GM18951 (cell line): Measurements from ENCODE around the gene MFN1.
A peak's percentile ranks its signal among the peaks of the same experiment; 100 is the strongest.

ENCODE experiments used
- POLR2A ChIP-seq: IDR thresholded peaks from 4 replicates; pipeline ENCODE4 v1.6.1; 2011; ENCODE audit warnings: mild to moderate bottlenecking; ENCODE audit not compliant: insufficient read length, insufficient read depth; ENCODE audit errors: extremely low read depth
- in situ Hi-C: fragments of 300-500 bp; cut with MboI; formaldehyde crosslinking; loops from one replicate; pipeline ENCODE4 v1.12.0; 2022; ENCODE audit warnings: low sequenced_read_pairs, mixed read lengths, inconsistent platforms; ENCODE audit not compliant: unreplicated experiment

The MFN1 gene

DNA sequence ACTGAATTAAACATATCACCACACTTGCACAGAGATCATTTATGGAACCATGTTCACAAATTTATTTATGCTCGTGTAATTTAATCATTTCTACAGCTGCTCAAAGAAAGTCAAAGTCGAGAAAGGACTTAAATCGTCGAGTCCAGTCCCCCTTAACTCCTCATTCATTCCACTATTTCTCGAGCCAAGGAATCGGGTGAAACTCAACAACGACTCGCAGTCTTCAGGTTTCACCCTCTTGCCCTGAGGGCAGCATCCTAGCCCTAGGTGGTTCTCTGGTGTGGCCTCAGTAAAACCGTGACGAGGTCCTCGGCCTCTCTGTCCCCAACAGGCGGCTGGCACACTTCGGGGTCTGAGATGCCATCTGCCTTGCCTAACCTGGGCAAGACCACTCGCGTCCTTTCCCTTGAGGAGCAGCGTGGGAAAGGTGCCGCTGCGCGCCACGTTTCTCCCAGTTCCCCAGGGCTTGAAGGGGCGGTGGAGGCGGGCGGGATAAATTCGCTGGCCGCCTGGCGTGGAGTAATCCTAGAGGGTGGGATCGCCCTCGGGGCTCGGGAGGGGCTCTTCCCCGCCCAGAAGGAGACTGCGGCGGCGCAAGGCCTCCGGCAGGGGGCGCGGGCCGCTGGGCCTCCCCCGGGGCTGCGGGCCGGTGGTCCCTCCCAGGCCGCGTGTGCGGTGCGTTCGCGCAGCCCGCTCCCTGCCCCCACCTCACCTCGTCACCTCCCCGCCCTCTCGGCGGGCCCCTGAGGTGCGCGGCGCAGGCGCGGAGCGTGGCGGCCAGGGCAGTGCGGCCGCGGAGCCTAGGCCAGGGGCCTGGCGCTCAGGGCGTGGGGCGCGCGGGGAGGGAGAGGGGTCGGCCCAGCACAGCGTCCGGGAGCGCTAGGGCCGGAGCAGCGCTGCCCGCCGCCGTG, 25.0 kb upstream of the MFN1 start, which contains the start of gene ZNF639:
Gene ZNF639, plus strand, starts transcription at position 746 of the 911 bp plus-strand sequence. CDS start 5,263 bp downstream, outside the sequence.
- peak; percentile 78 for TF ChIP-seq POLR2A
- in situ Hi-C loops, result loop anchor here (25.0 kb wide), 1 partner anchor 885 kb away; no protein-coding TSS in a partner anchor

DNA sequence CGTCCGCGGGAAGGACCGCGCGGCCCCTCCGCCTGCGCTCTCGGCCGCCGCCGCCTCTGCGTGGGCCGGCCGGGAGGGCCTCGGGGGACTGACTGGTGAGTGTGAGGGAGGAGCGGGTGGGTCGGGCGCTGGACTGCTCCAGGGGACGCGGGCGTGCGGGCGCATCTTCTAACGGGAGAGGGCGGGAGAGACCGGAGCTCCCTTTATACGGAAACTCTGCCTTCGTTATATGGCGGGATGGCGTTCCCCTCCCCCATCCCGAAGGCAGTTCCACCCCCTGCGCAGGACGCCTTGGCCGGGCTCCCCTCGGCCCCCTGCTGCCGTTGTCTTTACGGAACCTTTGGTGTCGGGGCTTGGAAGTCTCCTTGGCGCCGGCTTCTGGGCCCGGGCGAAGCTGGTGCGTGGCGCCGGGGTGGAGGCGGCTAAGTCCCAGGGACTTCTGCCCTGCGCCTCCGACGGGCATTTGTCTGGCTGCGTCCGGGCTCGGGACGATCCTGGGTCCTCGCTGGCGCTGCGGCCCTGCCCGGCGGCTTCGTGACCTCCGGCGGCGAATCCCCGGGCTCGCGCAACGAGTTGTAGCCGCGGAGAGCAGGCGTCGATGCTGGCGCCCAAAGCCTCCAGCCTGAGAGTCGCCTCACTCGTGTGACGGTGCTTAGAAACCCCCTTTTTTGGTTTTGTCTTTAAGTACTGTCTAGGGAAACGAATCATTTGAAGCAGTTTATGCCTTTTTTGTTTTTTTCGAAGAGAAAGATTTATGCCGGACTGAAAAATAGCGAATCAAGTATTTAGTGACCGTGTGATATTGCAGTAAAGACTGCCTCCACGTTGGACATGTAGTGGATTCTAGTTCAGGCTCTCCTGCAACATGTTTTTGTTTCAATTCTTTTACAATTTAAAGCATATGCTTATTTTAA, 24.1 kb upstream of the MFN1 start:
- in situ Hi-C loops, result loop anchor here (25.0 kb wide), 1 partner anchor 886 kb away; no protein-coding TSS in a partner anchor

DNA sequence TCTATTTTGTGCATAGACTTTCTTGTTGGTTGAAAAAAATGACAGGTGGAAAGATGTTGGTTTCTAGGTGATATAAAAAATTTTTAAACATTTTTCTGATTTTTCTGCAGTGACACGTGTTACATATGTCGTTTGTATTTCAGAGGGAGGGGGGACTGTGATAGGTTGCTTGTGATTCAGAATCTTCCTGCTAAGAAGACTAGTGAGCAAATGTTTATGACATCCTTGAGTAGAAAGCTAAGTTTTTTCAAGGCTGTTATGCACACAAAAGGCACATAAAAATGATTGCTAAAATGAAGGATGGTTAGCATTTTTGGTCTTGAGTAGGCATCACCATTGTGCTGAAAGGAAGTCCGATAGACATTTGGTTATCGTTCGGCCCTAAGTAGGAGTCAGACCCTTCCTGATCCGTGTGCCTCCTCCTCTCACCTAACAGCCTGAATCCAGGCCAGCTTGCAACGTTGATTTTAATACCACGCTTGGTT, 23.2 kb upstream of the MFN1 start:
- in situ Hi-C loops, result loop anchor here (25.0 kb wide), 1 partner anchor 887 kb away; no protein-coding TSS in a partner anchor
- TF ChIP-seq POLR2A, result no peak

More for the DNA sequence above, 24.1 kb upstream of the MFN1 start:
- no peak for TF ChIP-seq POLR2A

DNA sequence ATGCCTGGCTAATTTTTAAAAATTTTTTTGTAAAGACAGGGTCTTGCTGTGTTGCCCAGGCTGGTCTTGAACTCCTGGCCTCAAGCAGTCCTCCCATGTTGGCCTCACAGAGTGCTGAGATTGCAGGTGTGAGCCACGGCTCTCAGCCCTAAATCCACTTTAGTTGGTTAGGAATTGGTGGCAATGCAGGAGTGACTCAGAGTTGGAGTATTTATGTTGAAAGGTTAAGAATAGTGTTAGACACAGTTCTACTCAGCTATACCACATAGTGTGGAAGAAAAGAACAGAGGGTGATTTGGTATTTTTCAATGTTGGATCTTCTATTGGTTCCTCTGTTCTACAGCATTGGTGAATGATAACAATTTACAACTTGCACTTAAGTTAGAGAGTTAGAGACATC, 17.1 kb upstream of the MFN1 start:
- in situ Hi-C loops, result no loop called here

DNA sequence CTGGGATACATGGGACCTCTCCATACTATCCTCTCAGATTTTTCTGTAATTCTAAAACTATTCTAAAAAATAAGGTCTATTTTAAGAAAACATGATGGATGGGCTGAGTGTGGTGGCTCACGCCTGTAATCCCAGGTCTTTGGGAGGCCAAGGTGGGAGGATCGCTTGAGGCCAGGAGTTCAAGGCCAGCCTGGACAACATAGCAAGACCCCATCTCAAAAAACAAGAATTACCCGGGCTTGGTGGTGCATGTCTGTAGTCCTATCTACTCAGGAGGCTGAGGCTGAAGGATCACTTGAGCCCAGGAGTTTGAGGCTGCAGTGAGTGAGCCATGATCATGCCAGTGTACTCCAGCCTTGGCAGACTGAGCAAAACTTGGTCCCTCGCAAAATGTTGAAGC, 15.3 kb upstream of the MFN1 start:
- in situ Hi-C loops, result no loop called here
- no peak for TF ChIP-seq POLR2A

More for the DNA sequence above, 17.1 kb upstream of the MFN1 start:
- TF ChIP-seq POLR2A, result no peak

DNA sequence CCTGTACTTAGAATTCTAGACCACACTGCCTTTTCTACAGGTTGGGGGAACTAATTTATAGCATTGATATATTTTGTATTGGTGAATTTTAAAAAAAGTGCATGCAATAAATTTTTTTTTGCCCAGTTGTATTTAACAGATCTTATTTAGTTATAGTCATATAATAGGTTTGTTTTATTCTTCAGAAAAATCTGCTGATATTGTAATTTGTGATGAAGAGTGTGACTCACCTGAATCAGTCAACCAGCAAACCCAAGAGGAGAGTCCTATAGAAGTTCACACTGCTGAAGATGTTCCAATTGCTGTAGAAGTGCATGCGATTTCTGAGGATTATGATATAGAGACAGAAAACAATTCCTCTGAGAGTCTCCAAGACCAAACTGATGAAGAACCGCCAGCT, 14.4 kb upstream of the MFN1 start:
- in situ Hi-C loops, result no loop called here
- TF ChIP-seq POLR2A, result no peak

DNA sequence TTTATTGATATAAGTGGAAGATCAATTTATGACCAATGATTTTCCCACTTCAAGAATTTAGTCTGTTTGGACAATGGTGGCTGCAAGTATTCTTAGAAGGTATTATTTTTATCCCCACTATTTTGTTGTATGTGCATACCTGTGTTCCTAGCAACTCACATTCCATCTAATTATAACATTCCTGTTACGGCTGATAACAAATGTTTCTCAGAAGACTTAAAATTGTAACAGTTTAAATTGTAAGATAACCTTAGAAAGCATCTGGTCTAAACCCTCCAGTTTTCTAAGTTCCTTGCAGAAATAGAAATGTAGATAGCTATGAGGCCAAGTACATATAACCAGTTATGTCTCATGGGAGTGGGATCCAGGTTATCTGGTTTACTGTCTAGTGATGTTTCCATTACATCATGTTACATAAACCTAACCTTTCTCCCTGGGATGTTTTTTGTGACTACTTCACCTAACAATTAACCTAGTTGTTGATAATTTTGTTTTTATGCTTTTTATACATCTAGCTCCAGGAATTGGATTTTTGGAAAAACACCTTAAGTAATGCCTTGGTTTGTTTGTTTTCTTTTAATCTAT, 11.1 kb upstream of the MFN1 start:
- no peak for TF ChIP-seq POLR2A
- in situ Hi-C loops, result no loop called here

DNA sequence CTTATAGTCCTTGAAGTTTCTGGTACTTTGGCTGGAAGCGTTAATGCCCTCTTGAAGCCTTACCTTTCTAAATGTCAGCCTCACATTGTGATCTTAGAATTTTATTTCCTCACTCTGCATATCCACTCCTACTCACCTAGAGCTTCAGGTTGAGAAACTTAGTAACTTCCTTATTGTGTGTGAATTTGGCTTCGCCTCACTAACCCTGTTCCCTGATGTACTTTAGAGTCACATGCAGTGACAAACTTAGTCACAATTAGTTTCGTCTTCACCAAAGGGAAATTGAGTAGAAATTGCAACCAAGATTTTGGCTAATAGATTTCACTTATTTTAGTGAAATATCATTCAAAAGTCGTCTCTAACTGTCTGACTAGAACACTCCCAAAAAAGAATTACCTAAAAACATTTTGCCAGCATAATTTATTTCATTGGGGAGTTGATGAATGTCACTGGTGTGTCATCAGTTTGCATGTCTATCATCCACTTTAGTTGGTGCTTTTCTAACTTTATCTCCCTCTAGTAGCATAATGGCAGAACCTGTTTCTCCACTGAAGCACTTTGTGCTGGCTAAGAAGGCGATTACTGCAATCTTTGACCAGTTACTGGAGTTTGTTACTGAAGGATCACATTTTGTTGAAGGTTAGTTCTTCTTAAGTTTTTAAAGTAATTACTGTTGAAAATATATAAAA, 960 bp downstream of the MFN1 start:
- in situ Hi-C loops, result no loop called here
- no peak for TF ChIP-seq POLR2A

DNA sequence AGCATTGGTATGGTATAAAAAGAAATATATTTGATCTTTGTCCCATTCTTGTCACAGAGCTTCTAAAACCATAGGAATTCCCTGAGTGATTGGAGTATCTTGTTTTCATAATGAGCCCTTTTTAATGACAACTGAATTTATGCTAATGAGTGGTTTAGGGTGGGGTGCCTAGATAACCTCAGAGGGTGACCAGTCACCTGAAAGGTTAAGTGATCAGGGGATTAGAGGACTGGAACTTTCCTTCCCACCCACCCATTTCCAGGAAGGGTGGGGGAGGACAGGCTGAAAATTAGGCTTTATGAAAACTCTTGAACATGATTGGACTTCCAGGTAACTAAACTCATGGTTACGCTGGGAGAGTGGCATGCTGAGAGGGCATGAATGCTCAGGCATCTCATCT, 8.5 kb downstream of the MFN1 start:
- no peak for TF ChIP-seq POLR2A
- in situ Hi-C loops, result no loop called here

DNA sequence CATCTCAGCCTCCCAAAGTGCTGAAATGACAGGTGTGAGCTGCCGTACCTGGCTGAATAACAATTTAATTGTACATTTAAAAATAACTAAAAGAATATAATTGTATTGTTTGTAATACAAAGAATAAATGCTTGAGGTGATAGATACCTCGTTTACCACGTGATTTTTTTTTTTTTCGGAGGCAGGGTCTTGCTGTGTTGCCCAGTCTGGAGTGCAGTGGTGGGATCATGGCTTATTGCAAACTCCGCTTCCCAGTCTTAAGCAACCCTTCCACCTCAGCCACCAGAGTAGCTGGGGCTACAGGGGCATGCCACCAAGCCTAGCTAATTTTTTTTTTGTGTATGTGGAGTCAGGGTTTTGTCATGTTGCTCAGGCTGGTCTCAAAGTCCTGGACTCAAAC, 15.8 kb downstream of the MFN1 start:
- in situ Hi-C loops, result no loop called here
- no peak for TF ChIP-seq POLR2A

DNA sequence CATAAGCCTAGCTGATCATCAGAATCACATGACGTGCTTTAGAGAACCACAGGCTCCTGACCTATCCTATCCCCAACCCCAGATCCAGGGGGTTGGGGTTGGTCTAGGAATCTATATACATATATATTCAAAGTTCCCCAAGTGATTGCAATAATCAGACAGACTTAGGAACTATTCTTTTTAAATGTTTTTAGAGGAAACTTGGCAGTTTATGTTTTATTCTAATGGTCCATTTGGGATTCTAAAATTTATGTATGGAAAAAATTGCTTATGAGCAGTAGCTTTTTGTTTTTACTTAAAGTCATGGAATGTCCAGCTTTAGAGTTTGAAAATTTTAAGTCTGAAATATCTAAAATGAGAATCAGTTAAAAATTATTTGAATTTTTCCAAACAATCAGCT, 22.1 kb downstream of the MFN1 start:
- TF ChIP-seq POLR2A, result no peak
- in situ Hi-C loops, result no loop called here

DNA sequence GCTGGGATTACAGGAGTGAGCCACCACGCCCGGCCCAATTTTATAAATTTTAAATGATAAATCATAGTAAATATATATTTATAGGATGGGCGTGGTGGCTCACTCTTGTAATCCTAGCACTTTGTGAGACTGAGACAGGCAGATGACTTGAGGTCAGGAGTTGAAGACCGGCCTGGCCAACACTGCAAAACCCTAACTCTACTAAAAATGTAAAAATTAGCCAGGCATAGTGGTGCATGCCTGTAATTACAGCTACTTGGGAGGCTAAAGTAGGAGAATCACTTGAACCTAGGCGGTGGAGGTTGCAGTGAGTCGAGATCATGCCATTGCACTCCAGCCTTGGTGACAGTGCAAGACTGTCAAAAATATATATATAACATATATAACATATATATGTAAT, 26.4 kb downstream of the MFN1 start:
- in situ Hi-C loops, result no loop called here
- TF ChIP-seq POLR2A, result no peak
